GM18858 (cell line): ENCODE measurements around the gene EML4.
A peak's percentile ranks its signal among the peaks of the same experiment; 100 is the strongest.

ENCODE experiments used
- ATAC-seq: cut with Tn5 transposase; IDR thresholded peaks from one replicate; pipeline ENCODE4 v1.9.1; 2021; ENCODE audit not compliant: unreplicated experiment

The EML4 gene

DNA sequence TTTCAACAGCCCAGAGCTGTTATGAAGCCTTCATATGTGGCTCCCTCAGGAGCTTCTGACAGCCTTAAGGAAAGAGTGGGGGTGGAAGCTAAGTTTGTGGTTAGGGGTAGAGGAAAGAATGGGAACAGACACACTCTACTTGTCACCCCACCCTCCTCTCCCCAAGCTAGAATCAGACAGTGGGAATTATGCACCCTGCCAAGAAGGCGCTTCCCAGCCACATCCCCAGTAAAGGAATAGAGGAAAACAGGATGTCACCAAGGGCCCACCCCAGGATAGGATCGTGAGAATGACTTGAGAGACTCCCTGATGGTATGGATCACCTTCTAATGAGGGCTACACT, 32.4 kb upstream of the EML4 start:
- ATAC-seq: no peak

DNA sequence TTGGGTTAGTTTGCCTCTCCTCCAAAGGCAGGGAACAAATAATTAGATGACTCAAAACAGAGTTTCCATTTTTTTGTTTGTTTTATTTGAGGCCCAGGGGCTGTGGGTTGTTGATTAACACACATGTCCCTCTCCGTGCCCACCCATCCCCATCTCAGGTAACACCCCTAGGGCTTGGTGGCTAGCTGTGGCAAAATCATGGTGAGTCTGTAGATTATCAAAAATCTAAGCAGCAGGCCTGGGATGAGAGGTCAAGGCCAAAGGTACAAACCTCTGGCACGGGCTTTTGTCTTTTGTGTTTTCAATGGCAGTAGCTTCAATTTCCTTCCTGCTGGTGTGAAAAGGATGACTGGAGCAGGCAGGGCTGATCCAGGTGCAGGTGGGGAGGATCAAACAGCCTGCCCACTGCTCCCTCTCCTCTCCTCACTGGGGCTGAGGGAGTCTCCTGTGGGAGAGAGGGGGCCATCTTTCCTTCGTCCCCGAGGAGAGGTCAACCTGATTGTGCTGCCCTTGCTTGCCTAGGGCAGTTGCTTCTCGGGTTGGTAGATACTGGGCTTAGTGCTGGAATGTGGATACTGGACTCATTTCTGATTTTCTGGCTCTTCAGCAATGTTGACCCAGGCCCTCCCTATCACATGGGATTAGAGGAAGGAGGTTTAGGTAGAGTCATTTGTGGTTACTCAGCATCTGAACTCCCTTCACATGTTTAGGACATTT, 31.9 kb upstream of the EML4 start:
- no peak for ATAC-seq

DNA sequence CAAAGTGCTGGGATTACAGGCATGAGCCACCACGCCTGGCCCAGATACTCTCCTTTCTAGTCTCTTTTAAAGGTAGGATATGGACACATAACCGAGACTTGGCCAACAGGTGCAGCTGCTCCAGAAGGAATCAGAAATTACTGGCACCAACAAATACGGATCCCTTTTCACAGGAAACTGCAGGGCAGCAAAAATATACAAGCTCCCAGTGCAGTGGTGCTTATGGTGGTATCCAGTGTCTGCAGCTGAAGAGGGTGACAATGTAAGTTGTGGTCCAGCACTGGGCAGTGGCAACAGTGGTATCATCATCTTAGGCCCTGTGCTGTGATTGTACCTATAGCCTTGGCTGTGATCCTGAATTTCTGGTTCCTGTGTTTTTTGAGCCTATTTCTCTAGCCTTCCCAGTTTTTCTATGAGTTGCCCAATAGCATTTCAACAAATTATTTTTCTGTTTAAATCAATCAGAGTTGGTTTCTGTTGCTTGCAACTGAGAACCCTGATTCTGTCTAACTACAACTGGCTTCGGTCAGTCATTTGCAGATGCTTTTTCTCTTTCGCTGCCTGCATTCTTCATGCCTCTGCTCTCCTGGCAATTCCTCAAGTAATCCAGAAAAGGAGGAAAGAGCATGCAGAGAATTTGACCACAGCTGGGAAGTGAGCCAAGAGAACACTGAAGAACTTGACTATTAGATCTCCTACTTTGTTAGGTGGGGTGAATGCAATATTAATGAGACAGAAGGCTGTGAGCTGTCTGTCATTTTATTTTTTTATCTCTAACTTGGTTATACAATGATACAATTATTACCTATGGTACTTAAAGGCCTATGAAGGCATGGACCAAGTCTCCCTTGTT, 30.8 kb upstream of the EML4 start:
- no peak for ATAC-seq

DNA sequence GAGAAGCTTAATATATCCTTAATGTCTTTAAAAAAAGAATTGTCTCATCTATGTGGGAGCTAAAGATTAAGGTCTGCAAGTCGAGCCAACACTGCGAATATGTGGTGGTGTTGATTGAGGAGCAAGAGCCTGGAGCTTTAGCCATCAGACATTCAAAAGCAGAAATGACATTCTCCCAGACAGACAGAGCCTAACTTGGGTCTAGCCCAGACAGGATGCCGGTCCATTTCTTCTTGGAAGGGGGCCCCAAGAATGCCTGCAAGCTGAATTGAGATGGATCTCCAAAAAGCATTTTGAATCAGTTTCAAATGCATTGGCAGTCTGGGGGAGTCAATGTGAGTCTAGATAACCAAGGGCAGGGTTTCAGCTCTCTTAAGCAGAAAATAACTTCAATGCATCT, 30.1 kb upstream of the EML4 start:
- no peak for ATAC-seq

DNA sequence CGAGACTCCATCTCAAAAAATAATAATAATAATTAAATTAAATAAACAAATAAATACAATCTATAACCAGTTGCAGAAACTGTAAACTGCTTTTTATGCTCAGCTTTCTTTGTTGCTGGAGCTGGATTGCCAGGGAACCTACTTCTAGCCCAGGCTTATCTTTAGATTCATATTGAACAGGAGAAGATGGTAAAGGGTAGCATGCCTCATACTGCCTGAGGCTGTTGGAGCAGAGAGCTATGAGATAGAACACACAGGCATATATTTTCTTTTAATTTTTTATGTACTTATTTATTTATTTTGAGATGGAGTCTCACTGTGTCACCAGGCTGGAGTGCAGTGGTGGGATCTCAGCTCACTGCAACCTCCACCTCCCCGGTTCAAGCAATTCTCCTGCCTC, 28.7 kb upstream of the EML4 start:
- ATAC-seq: no peak

DNA sequence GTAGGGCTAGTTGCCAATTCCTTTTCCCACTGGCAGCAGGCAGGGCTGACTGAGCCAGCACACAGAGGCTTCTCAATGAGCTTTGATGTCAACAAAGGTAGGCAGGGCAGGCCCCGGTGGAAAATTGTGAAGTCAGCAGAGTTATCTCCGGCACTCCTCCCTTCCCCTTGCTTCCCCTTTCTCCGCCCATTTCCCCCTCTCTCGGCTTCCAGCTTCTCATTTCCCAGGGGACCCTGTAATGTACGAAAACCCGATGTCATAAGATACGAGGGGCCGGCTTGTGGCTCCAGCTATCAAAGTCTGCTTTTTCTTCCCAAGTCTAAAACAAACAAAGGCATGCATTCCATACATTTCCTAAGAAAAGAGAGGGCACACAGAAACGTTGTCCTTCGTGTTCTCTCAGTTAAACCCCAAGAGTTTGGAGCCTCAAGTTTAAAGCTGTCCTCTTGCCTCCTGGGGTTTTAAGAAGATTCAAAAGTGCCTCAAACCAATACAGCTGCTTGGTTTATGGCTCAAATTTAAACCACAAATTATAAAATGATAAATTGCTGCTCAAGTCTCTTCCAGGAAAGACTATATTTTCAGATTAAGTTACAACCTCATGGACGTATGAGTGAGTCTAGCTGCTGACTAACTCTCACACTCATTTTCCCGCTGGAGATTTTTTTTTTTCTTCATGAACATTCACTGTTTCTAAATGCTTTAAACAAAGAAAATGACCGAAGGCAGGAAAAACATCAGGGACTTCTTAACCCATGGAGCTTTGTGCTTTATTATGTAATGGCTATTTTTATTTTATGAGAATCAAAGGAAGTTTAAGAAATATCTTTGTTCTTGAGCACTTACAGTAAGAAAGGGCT, 27.2 kb upstream of the EML4 start:
- ATAC-seq: no peak

DNA sequence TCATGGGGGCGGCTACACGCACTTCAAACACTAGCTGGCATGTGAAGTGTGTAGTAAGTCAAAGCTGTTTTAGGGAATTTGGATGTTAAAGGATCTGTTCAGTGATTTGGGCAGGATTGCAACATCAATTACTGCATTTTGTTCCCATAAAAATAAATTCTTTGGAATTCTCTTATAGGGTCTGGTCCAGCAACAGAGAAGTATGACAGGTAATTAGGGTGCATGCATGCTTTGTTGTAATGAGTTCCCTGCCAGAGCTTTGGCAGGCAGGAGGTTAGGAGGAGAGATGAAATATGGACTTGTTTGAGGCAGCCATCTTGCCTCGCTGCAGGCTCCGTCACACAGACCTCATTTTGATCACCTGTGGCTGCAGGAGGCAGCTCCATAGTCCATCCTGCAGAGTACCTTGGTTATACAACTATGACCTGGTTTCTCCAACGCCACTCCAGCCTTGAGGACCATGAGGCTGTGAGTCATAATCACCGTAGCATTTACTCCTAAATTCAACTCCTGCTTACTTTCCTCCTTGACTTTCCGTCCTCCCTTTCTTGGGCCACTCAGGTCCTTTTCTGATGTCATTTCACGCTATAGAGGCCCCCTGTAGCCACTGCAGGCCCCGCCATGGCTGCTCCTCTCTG, 26.5 kb upstream of the EML4 start:
- ATAC-seq: no peak

DNA sequence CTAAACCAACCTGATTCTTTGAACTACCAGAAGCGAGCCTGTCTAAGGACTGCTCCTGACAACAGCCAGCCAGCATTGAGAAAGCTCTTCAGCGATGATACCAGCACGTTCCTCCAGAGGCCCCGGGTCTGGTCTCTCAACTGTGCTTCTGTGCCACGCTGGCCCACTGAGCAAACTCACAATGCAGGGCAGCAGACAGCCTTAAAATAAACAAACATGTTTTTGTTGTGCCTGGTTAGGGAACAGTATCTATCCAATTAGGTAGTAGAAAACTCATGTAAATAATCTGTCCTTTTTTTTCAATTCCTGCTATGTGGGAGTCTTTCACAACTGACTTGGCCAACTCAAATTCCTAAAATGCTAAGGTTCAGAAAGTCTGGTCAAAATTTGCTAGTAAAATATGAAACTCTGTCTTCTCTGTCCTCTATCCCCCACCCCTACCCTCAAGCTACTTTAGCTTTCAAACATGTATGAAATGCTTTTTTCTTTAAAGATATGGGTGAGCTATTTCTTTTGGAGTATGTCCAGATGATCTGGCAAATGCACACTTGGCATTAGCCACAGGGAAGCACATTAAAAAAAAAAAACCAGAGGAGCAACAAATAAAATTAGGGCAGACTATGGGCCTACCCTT, 21.4 kb upstream of the EML4 start:
- ATAC-seq: no peak

DNA sequence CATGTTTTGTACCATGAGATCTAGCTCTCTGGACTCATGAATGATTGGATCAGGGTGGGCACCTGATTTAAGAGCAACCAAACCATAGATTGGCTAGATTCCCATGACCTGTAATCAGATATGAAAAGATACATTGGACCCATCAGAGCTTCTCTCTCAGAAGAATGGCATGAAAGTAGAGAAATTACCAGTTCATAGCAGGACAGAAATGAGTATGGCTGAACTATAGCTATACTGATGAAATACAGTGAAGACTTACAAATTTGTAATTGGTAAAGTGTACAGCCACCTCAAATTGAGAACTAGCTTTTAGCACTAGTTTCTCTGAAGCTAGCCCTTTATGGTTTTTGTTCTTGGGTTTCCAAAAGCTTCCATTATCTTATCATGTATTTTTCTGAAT, 19.0 kb upstream of the EML4 start:
- no peak for ATAC-seq

DNA sequence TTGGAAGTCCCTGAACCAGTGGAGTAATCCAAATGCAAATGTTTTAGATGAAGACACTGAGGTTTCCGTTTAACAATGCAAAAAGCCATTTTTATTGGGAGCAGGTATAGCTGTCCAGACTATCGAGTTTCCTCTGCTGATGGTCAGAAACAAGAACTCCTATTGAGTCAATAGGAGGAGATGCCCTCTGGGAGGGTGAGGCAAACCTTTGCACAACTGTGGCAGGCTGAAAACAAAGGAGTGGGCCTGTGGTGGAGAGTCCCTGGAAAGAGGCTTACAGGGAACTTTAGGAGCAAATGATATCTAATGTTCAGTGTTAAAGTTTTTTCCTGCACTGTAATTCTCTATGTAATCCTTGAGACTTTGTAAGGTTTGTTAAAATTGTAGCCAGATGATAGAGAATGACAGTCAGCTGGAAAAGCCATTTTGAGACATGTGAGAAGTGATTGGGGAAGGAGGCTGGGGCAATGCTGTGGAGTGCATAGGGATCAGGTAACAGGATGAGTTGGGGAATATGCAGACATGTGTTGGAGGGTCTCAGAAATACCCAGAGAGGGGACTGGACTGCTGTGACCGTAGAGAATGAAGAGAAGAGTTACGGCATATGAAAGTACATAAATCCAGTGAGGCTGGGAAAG, 15.1 kb upstream of the EML4 start:
- no peak for ATAC-seq

DNA sequence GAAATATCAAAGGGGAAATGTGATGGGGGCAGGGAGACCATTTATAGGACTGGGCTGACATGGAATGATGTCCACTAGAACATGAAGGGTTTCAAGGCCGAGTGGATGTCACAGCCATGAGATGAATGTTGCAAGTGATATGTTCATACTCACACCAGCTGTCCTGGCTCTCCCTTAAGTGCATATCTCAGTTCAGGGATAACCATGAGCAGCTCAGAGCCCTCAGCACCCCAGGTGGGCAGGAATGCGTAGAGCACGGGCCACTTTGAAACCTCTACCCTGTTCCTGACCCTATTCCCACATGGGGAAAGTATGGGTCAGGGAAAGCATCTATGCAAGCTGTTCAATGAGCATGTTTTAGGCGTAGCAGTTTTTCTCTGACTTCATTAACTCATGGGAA, 12.4 kb upstream of the EML4 start:
- ATAC-seq: no peak

DNA sequence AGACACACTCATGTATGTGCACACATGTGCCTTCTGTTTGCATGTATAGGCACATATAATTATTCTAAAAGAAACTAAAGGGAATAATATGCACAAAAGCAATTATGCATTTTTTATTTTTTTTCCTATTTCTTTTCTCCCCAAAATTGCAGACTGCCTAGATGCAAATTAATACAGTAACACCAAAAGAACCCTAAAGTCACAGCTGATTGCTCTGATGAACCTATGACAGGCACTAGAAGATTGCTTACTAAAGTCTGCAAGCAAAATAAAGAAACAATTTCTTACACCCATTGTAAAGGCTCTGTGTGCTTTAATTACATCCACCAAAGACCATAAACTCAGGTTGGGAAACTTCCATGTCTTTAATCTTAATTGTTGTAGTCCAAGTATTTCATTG, 7.7 kb upstream of the EML4 start:
- no peak for ATAC-seq

DNA sequence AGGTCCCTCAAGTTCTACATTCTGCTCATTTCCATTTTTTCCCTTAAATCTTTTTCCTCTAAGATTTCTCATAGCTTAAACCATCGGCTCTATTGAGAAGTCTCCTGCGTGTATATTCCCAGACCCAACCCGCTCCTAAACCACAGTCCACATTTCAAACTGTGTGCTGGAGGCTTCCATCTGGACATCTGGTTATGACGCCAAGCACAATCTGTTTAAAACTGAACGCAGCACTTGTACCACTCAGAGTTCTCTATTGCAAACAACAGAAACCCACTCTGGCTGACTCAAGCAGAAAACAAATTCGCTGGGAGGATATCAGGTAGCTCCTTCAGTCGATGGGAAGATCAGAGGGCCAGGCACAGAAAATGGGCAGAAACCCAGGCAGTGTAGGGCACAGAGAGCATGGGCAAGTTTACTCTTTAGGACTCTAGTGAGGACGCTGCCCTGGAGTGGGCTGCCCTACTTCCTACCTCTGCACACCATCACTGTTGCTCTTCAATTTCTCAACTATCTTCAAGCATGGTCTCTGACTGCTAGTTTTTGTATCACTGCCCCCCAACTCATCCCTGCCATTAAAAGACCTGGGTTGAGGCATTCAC, 5.6 kb upstream of the EML4 start:
- no peak for ATAC-seq

DNA sequence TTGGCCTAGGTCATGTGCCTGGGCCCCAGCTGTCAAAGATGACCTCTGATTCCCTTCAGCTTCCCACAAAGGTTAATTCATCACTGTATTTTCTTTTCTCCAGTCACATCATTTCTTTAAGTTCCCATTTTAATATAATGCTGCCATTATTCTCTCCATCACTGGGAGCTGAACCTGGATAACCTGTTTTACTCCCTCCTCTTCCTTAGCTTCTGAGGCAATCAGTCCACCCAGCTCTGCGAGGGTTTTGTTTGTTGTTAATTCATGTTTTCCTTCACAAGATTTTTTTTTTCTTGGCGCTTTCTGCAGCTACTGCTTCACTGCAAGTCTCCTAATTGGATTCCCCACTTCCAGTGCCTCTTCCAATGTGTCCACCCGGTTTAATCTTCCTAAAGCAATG, 5.1 kb upstream of the EML4 start:
- no peak for ATAC-seq

DNA sequence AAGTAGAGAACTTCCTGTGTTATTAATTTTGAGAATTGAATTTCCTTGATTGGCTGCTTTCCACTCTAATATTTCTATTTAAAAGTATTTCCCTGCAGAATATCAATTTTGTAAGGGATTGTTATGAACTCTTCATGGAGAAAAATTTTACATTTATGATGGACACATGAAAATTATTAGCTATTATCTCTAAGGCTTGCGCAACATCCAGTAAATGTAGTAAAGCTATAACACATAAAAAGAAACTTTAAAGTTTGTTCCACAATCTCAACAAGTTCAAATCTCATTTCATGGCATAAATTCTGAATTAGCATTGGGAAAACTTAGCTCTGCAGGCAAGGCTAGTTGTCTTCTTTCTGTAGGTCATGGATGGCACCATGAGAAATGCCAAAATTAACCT, 4.2 kb upstream of the EML4 start:
- ATAC-seq: no peak

DNA sequence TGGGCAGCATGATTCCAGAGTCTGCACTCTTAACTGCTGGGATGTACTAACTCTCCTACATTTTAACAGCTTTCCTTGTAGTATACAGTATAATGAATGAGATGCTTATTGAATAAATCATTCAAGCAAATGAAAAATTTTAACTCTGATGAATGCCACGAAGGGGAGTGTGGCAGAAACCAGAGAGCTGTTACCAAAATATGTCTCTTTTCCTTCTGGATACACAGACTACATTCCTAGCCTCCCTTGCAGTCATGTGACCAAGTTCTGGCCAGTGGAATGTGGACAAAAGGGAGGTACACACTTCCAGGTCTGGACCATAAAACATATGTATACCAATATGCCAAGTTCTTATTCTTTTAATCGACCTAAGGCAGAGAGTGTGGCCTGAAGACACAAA, 1.7 kb upstream of the EML4 start:
- ATAC-seq: no peak

DNA sequence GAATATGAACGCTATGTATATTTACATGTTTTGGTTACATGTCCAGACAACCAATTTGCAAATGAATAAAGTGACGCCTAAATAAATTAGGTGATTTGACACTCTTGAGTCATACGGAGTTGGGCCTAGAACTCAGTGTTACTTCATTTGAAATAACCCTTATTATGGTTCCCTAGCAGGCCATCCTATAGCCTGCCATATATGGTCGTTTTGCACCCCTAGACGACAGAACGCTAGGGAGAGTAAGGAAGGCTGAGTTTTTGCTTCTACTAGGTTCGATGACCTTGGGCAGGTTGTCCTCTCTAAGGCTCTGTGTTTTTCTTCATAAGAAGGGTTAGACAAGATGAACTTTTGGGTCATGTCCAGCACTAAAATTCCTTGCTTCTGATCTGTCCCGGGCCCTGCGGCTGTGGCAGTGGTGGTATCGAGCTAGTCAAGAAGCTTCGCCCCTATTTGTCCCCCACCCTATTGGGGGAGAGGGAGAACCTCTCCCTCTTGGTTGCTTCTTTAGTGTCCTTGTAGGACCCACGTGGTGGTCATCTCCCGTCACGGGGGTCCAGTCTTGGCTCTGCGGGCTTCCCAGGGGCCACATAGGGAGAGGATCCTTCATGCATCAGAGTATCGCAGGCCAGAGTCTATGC, 574 bp upstream of the EML4 start:
- ATAC-seq: no peak

DNA sequence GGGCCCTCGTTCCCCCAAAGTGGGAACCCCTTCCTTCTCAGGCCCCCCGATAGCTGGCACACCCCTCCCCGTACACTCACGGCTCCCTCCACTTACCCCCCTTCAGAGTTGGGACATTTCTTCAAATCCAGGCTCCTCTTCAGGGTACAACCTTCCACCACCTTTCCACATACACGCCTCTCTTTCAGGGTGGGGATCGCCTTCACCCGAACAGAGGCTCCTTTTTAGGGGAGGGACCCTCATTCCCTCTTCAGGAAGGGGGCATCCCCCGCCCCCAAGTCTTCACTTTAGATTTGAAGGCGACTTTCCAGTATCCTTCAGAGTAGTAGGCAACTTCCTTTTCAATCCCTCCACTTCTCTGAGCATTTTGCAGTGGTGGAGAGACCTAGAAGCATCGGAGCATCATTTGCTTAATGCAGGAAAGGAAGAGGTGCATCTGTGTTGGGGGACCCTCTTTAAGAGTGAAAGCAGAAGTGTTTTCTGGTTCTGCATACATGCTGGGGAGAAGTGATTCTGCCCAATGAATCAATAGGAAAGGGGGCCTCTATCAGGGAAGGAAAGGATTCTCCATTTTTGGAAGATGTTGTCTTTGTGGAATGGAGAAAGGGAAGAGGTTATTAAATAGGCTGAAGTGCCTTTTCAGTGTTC, 845 bp downstream of the EML4 start:
- ATAC-seq: peak; percentile 28
